IMR-90 (cell line): ENCODE measurements around the gene WWC1. TPM values are rescaled to one million over a fixed set of nuclear protein-coding genes. Genes with fewer than 3 reads are reported as not detected.

ENCODE experiments used
- ATAC-seq: fragments of 200-7000 bp; cut with Tn5 transposase; 2 replicates; pipeline ENCODE4 v1.9.1; 2020; ENCODE audit warnings: low read depth, mild to moderate bottlenecking, moderate library complexity
- BruUV-seq: library from RNA; stranded (reverse); fragments of 400-500 nt; replicated peaks from 2 replicates; lab custom pipeline; 2021; lab: Mats Ljungman, UMichigan
- CTCF ChIA-PET: fragments of 300-600 bp; formaldehyde crosslinking; extraction: SDS; loops from one replicate; lab custom pipeline; 2021; ENCODE audit warnings: antibody characterized with exemption; lab: Yijun Ruan, JAX
- POLR2A ChIA-PET: fragments of 300-600 bp; sonication (Branson Sonifier 250); formaldehyde crosslinking; loops from one replicate; lab custom pipeline; 2022; ENCODE audit warnings: antibody characterized with exemption; ENCODE audit not compliant: unreplicated experiment; lab: Charles Lee
- DNase-seq: peaks from one replicate; pipeline ENCODE4 v3.0.0; 2013
- H2AFZ ChIP-seq: replicated peaks from 2 replicates; pipeline ENCODE3; 2013; ENCODE audit warnings: low read length, mild to moderate bottlenecking; ENCODE audit not compliant: poor library complexity
- H2AK5ac ChIP-seq: 2 replicates; pipeline ENCODE4 v1.6.1; 2013; ENCODE audit warnings: low read depth, low read length, inconsistent platforms
- H2AK9ac ChIP-seq: replicated peaks from 2 replicates; pipeline ENCODE3; 2013; ENCODE audit warnings: mild to moderate bottlenecking, low read depth, low read length, moderate library complexity; ENCODE audit not compliant: poor library complexity
- H2BK120ac ChIP-seq: 2 replicates; pipeline ENCODE4 v1.6.1; 2013; ENCODE audit warnings: low read depth, low read length, inconsistent platforms
- H2BK15ac ChIP-seq: 3 replicates; pipeline ENCODE4 v1.6.1; 2013; ENCODE audit warnings: low read depth, low read length, inconsistent platforms
- H2BK20ac ChIP-seq: 2 replicates; pipeline ENCODE4 v1.6.1; 2013; ENCODE audit warnings: low read depth, mild to moderate bottlenecking, inconsistent platforms, low read length, moderate library complexity
- H2BK5ac ChIP-seq: 2 replicates; pipeline ENCODE4 v1.6.1; 2013; ENCODE audit warnings: mild to moderate bottlenecking, low read depth, low read length, inconsistent platforms; ENCODE audit not compliant: poor library complexity, severe bottlenecking
- H3K14ac ChIP-seq: replicated peaks from 2 replicates; pipeline ENCODE4 v1.6.1; 2013; ENCODE audit warnings: low read depth, low read length, inconsistent platforms
- H3K18ac ChIP-seq: 2 replicates; pipeline ENCODE4 v1.6.1; 2013; ENCODE audit warnings: low read depth, low read length, control low read depth
- H3K23ac ChIP-seq: 2 replicates; pipeline ENCODE4 v1.6.1; 2013; ENCODE audit warnings: low read depth, low read length, inconsistent platforms
- H3K27ac ChIP-seq: 2 replicates; pipeline ENCODE4 v1.5.1; 2013; ENCODE audit warnings: mild to moderate bottlenecking, control low read depth, low read length; ENCODE audit not compliant: insufficient read depth
- H3K27me3 ChIP-seq: 2 replicates; pipeline ENCODE4 v1.6.1; 2013; ENCODE audit warnings: low read length; ENCODE audit not compliant: control insufficient read depth, insufficient read depth
- H3K36me3 ChIP-seq: 2 replicates; pipeline ENCODE4 v1.6.1; 2013; ENCODE audit warnings: low read length, mixed read lengths; ENCODE audit not compliant: control insufficient read depth, insufficient read depth
- H3K4ac ChIP-seq: 2 replicates; pipeline ENCODE4 v1.6.1; 2013; ENCODE audit warnings: low read depth, low read length, inconsistent platforms
- H3K4me1 ChIP-seq: 2 replicates; pipeline ENCODE4 v1.6.1; 2013; ENCODE audit warnings: low read length, mixed read lengths; ENCODE audit not compliant: control insufficient read depth, insufficient read depth
- H3K4me2 ChIP-seq: 2 replicates; pipeline ENCODE4 v1.6.1; 2013; ENCODE audit warnings: low read depth, mild to moderate bottlenecking, control low read depth, low read length, moderate library complexity
- H3K4me3 ChIP-seq: 2 replicates; pipeline ENCODE4 v1.5.1; 2013; ENCODE audit warnings: low read depth, mild to moderate bottlenecking, control low read depth, low read length, moderate library complexity; ENCODE audit not compliant: insufficient read depth
- H3K56ac ChIP-seq: 2 replicates; pipeline ENCODE4 v1.6.1; 2013; ENCODE audit warnings: low read length, inconsistent platforms; ENCODE audit not compliant: insufficient read depth; ENCODE audit errors: extremely low read depth
- H3K79me1 ChIP-seq, 2 experiments: 2 replicates each; pipeline ENCODE4 v1.6.1; 2013; ENCODE audit warnings: low read length in 2 of 2, inconsistent platforms in 1 of 2, low read depth in 1 of 2
- H3K9ac ChIP-seq: 2 replicates; pipeline ENCODE4 v1.6.1; 2013; ENCODE audit warnings: low read depth, low read length, control low read depth
- H3K9me1 ChIP-seq: 2 replicates; pipeline ENCODE4 v1.6.1; 2013; ENCODE audit warnings: low read length, inconsistent platforms; ENCODE audit not compliant: insufficient read depth
- H3K9me3 ChIP-seq: 2 replicates; pipeline ENCODE4 v1.6.1; 2013; ENCODE audit warnings: low read length; ENCODE audit not compliant: control insufficient read depth, insufficient read depth
- H4K20me1 ChIP-seq: 2 replicates; pipeline ENCODE4 v1.6.1; 2013; ENCODE audit warnings: low read length, inconsistent platforms; ENCODE audit not compliant: insufficient read depth
- H4K5ac ChIP-seq: 2 replicates; pipeline ENCODE4 v1.6.1; 2013; ENCODE audit warnings: mild to moderate bottlenecking, low read depth, low read length, control low read depth
- H4K8ac ChIP-seq, 2 experiments: 2 replicates each; pipeline ENCODE4 v1.6.1; 2013; ENCODE audit warnings: low read depth in 2 of 2, low read length in 2 of 2, control low read depth in 1 of 2, inconsistent platforms in 1 of 2
- H4K91ac ChIP-seq: 2 replicates; pipeline ENCODE4 v1.6.1; 2013; ENCODE audit warnings: low read depth, low read length, inconsistent platforms; ENCODE audit not compliant: insufficient read depth
- CEBPB ChIP-seq: IDR thresholded peaks from 2 replicates; pipeline ENCODE4 v1.6.1; 2012; ENCODE audit warnings: low read depth, low read length, improper control_type of control experiment
- MAZ ChIP-seq: IDR thresholded peaks from 2 replicates; pipeline ENCODE4 v1.6.1; 2012; ENCODE audit warnings: low read depth, mild to moderate bottlenecking, low read length, improper control_type of control experiment, moderate library complexity, borderline replicate concordance
- MXI1 ChIP-seq: IDR thresholded peaks from 2 replicates; pipeline ENCODE4 v1.6.1; 2012; ENCODE audit warnings: low read depth, mild to moderate bottlenecking, low read length, moderate library complexity, borderline replicate concordance
- NFE2L2 ChIP-seq: fragments of 150-350 bp; IDR thresholded peaks from 2 replicates; pipeline ENCODE4 v1.6.1; 2016; ENCODE audit warnings: low read depth, mild to moderate bottlenecking, low read length
- POLR2A ChIP-seq: IDR thresholded peaks from 2 replicates; pipeline ENCODE4 v1.6.1; 2012; ENCODE audit warnings: mild to moderate bottlenecking, low read depth, low read length
- SMC3 ChIP-seq: fragments of 150-350 bp; IDR thresholded peaks from 2 replicates; pipeline ENCODE4 v1.6.1; 2016; ENCODE audit warnings: low read depth, mild to moderate bottlenecking, antibody characterized with exemption, low read length, moderate library complexity
- WGBS, 2 experiments: methylation state at CpG; one replicate each; pipeline versions ENCODE4 v1.1.5 to v1.1.7; 2013; ENCODE audit warnings: missing lambda C conversion rate in 2 of 2; ENCODE audit not compliant: insufficient read length in 1 of 2; ENCODE audit errors: extremely low coverage in 2 of 2; 5-methylcytosine and 5-hydroxymethylcytosine counted together
- dilution Hi-C: fragments of 300-500 bp; cut with HindIII; formaldehyde crosslinking; loops from one replicate; pipeline ENCODE4 v1.14.3; 2018; ENCODE audit warnings: low sequenced_read_pairs; ENCODE audit not compliant: unreplicated experiment
- in situ Hi-C: fragments of 300-500 bp; cut with MboI; formaldehyde crosslinking; loops from 3 replicates; pipeline ENCODE4 v1.14.3; 2019; ENCODE audit warnings: low sequenced_read_pairs, inconsistent platforms, mixed read lengths
- intact Hi-C: fragments of 100-400 bp; cut with micrococcal nuclease; formaldehyde crosslinking; loops from 2 replicates; pipeline ENCODE4 v1.10.0; 2022
- polyA plus RNA-seq, 3 experiments: library from polyadenylated mRNA; depleted of rRNA; stranded (reverse); fragments of >200 nt; gene quantifications; 2 replicates each; pipeline ENCODE4 v1.2.3, GENCODE V29; 2012; ENCODE audit warnings: low replicate concordance in 1 of 3
- total RNA-seq: library from RNA; depleted of rRNA; stranded (reverse); fragments of >200 nt; gene quantifications from 2 replicates; pipeline ENCODE4 v1.2.3, GENCODE V29; 2012
- TF ChIP-seq, protein P1 (sequence below): fragments of 150-350 bp; IDR thresholded peaks from 2 replicates; pipeline ENCODE4 v1.6.1; 2017; ENCODE audit warnings: mild to moderate bottlenecking, antibody characterized with exemption, low read length, low read depth

The WWC1 gene
- total and polyA plus RNA-seq, 2 of the 4 experiments (the other 2 are of a cell fraction) = 9.1 to 10.3 TPM

DNA sequence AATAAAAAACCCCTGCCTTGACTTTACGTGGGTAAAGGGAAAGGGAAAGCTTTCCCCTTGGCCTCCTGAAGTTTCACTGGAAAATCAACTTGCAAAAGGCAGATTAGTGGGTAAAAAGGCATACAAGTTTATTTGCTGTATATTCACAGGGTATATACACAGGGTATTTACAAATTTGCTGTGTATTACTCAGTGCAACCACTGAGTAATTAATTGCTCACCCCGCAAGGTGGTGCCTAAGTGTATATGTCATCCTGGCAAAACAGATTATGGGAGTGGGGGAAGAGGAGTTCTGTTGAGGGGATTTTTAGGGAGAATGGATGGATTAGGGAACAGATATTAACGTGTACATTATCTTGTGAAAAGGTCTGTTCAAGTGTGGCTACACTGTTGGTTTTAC, 187.7 kb downstream of the WWC1 start:
- H3K79me1 ChIP-seq = no peaks in the 10 kb centered on the region
- no peak overlapping the region for H3K18ac ChIP-seq
- CTCF ChIA-PET = no interaction called here
- BruUV-seq = no TSS peak
- intact Hi-C loops = no loop called here
- POLR2A ChIA-PET = no interaction called here
- no peaks in the 10 kb centered on the region for H3K9me1 ChIP-seq
- TF ChIP-seq, protein P1, sequence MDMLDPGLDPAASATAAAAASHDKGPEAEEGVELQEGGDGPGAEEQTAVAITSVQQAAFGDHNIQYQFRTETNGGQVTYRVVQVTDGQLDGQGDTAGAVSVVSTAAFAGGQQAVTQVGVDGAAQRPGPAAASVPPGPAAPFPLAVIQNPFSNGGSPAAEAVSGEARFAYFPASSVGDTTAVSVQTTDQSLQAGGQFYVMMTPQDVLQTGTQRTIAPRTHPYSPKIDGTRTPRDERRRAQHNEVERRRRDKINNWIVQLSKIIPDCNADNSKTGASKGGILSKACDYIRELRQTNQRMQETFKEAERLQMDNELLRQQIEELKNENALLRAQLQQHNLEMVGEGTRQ = no peak
- no peak for TF ChIP-seq MXI1
- TF ChIP-seq MAZ = no peak
- TF ChIP-seq POLR2A = no peak
- no peak for TF ChIP-seq CEBPB
- TF ChIP-seq SMC3 = no peak
- no peak for TF ChIP-seq NFE2L2
- no peak overlapping the region for H3K4me2 ChIP-seq
- no peak overlapping the region for H3K27ac ChIP-seq
- no peak overlapping the region for H2AK5ac ChIP-seq
- H4K8ac ChIP-seq = no peak overlapping the region
- dilution Hi-C loops = no loop called here
- no peaks in the 10 kb centered on the region for H3K9me3 ChIP-seq
- H2BK20ac ChIP-seq = no peak overlapping the region
- WGBS, 2 experiments = 80% methylated on average over 1 of the region's 3 CpGs; no CpG with 5 or more reads in 1 of the 2 experiments
- H4K91ac ChIP-seq = no peak overlapping the region
- no peak overlapping the region for H4K5ac ChIP-seq
- peak; percentile 19 for DNase-seq
- H3K36me3 ChIP-seq = no peaks in the 10 kb centered on the region
- H3K9ac ChIP-seq = no peak overlapping the region
- no peak overlapping the region for H3K14ac ChIP-seq
- no peaks in the 10 kb centered on the region for H4K20me1 ChIP-seq
- no peak overlapping the region for H3K23ac ChIP-seq
- no peaks in the 10 kb centered on the region for H3K27me3 ChIP-seq
- H3K4me3 ChIP-seq = no peak overlapping the region
- 0 out of 2 replicates have a peak, but pooled peaks have one; percentile 53 for ATAC-seq
- no peak overlapping the region for H3K56ac ChIP-seq
- H2AFZ ChIP-seq = no peak overlapping the region
- no peaks in the 10 kb centered on the region for H3K4me1 ChIP-seq
- no peak overlapping the region for H2AK9ac ChIP-seq
- H3K4ac ChIP-seq = no peak overlapping the region
- in situ Hi-C loops = no loop called here
- no peak overlapping the region for H2BK15ac ChIP-seq
- no peak overlapping the region for H2BK5ac ChIP-seq
- no peak overlapping the region for H2BK120ac ChIP-seq
